HFF-Myc (cell line): Measurements from ENCODE around the gene TP63.

ENCODE experiments used
- DNase-seq: peaks from one replicate; pipeline ENCODE4 v3.0.0-alpha.2; 2011; ENCODE audit warnings: low read depth; ENCODE audit errors: extremely low read depth
- H3K4me3 ChIP-seq: replicated peaks from 2 replicates; pipeline ENCODE4 v1.5.1; 2011; ENCODE audit warnings: low read depth, mild to moderate bottlenecking, control low read depth, low read length
- CTCF ChIP-seq: IDR thresholded peaks from 2 replicates; pipeline ENCODE4 v1.5.1; 2012; ENCODE audit warnings: mild to moderate bottlenecking, low read depth, low read length, control low read depth; ENCODE audit errors: missing control alignments

Gene TP63

GRCh38 chr3:189845069-189845468 lies 213.9 kb downstream of the TP63 start:
- TF ChIP-seq CTCF, result no peak
- DNase-seq, result no peak
- H3K4me3 ChIP-seq, result no peak overlapping the region

GRCh38 chr3:189848395-189849040 lies 217.3 kb downstream of the TP63 start:
- no peak overlapping the region for H3K4me3 ChIP-seq
- no peak for TF ChIP-seq CTCF
- no peak for DNase-seq

- no peak overlapping the region for H3K4me3 ChIP-seq
- TF ChIP-seq CTCF, result no peak
- DNase-seq, result no peak
Observed at GRCh38 chr3:189849262-189849661, 218.1 kb downstream of the TP63 start.

GRCh38 chr3:189851682-189852081 lies 220.5 kb downstream of the TP63 start:
- H3K4me3 ChIP-seq, result no peak overlapping the region
- TF ChIP-seq CTCF, result no peak
- no peak for DNase-seq

- no peak for TF ChIP-seq CTCF
- H3K4me3 ChIP-seq, result no peak overlapping the region
- no peak for DNase-seq
Observed at GRCh38 chr3:189853906-189854305, 222.7 kb downstream of the TP63 start.

- H3K4me3 ChIP-seq, result no peak overlapping the region
- TF ChIP-seq CTCF, result no peak
- no peak for DNase-seq
Observed at GRCh38 chr3:189860296-189860695, 229.1 kb downstream of the TP63 start.
